H9 (cell line): ENCODE measurements around the gene ZNF485. TPM values are rescaled to one million over a fixed set of nuclear protein-coding genes. Genes with fewer than 3 reads are reported as not detected.

Experiments used
- DNase-seq: peaks from one replicate; pipeline ENCODE4 v3.0.0-alpha.2; 2017
- H2AFZ ChIP-seq: one replicate; pipeline ENCODE4 v1.6.1; 2013; ENCODE audit warnings: mild to moderate bottlenecking, low read length, control low read depth, moderate library complexity
- H2AK5ac ChIP-seq: 2 replicates; pipeline ENCODE4 v1.6.1; 2013; ENCODE audit warnings: low read length, control low read depth, mixed read lengths; ENCODE audit not compliant: insufficient read length
- H2BK120ac ChIP-seq: one replicate; pipeline ENCODE4 v1.6.1; 2013; ENCODE audit warnings: low read depth, mild to moderate bottlenecking, low read length, control low read depth, inconsistent platforms; ENCODE audit not compliant: poor library complexity, severe bottlenecking
- H2BK12ac ChIP-seq: 2 replicates; pipeline ENCODE4 v1.6.1; 2013; ENCODE audit warnings: low read length, control low read depth, mixed read lengths, low read depth; ENCODE audit not compliant: insufficient read length
- H2BK15ac ChIP-seq: 2 replicates; pipeline ENCODE4 v1.6.1; 2013; ENCODE audit warnings: low read depth, low read length, control low read depth
- H2BK20ac ChIP-seq: one replicate; pipeline ENCODE4 v1.6.1; 2013; ENCODE audit warnings: low read depth, mild to moderate bottlenecking, low read length, control low read depth, inconsistent platforms; ENCODE audit not compliant: poor library complexity, severe bottlenecking
- H2BK5ac ChIP-seq: 2 replicates; pipeline ENCODE4 v1.6.1; 2013; ENCODE audit warnings: low read length, control low read depth, mixed read lengths; ENCODE audit not compliant: insufficient read length
- H3K14ac ChIP-seq: 2 replicates; pipeline ENCODE4 v1.6.1; 2013; ENCODE audit warnings: low read length, control low read depth; ENCODE audit not compliant: insufficient read depth
- H3K18ac ChIP-seq: 2 replicates; pipeline ENCODE4 v1.6.1; 2013; ENCODE audit warnings: low read depth, mild to moderate bottlenecking, mixed read lengths, low read length, control low read depth; ENCODE audit not compliant: insufficient read length
- H3K23ac ChIP-seq: 2 replicates; pipeline ENCODE4 v1.6.1; 2013; ENCODE audit warnings: low read length, control low read depth, mixed read lengths, low read depth; ENCODE audit not compliant: insufficient read length
- H3K23me2 ChIP-seq: 2 replicates; pipeline ENCODE4 v1.6.1; 2013; ENCODE audit warnings: low read depth, mild to moderate bottlenecking, mixed read lengths, low read length, control low read depth; ENCODE audit not compliant: insufficient read length, poor library complexity, severe bottlenecking
- H3K27ac ChIP-seq: 2 replicates; pipeline ENCODE4 v1.5.1; 2013; ENCODE audit warnings: low read length, control low read depth, mixed read lengths, low read depth; ENCODE audit not compliant: insufficient read length
- H3K27me3 ChIP-seq: 2 replicates; pipeline ENCODE4 v1.6.1; 2013; ENCODE audit warnings: low read length, control low read depth, inconsistent platforms; ENCODE audit not compliant: insufficient read depth
- H3K4ac ChIP-seq: 2 replicates; pipeline ENCODE4 v1.6.1; 2013; ENCODE audit warnings: low read depth, mild to moderate bottlenecking, control low read depth, inconsistent platforms, low read length, moderate library complexity
- H3K4me1 ChIP-seq: 2 replicates; pipeline ENCODE4 v1.6.1; 2013; ENCODE audit warnings: low read length, control low read depth, inconsistent platforms; ENCODE audit not compliant: insufficient read depth
- H3K4me2 ChIP-seq: 2 replicates; pipeline ENCODE4 v1.6.1; 2013; ENCODE audit warnings: low read length, control low read depth, mixed read lengths; ENCODE audit not compliant: insufficient read length, insufficient read depth
- H3K56ac ChIP-seq: 2 replicates; pipeline ENCODE4 v1.6.1; 2013; ENCODE audit warnings: low read depth, mild to moderate bottlenecking, mixed read lengths, low read length, control low read depth; ENCODE audit not compliant: insufficient read length
- H3K79me1 ChIP-seq: 2 replicates; pipeline ENCODE4 v1.6.1; 2013; ENCODE audit warnings: low read depth, mild to moderate bottlenecking, moderate library complexity, low read length, control low read depth, inconsistent platforms; ENCODE audit not compliant: insufficient read depth, poor library complexity, severe bottlenecking
- H3K79me2 ChIP-seq: 2 replicates; pipeline ENCODE4 v1.6.1; 2013; ENCODE audit warnings: low read length, control low read depth, inconsistent platforms; ENCODE audit not compliant: insufficient read depth
- H3K9ac ChIP-seq: 2 replicates; pipeline ENCODE4 v1.6.1; 2013; ENCODE audit warnings: low read length, control low read depth, mixed read lengths; ENCODE audit not compliant: insufficient read length; ENCODE audit errors: extremely low read depth
- H3K9me3 ChIP-seq: one replicate; pipeline ENCODE4 v1.6.1; 2013; ENCODE audit warnings: low read depth, low read length, inconsistent platforms; ENCODE audit not compliant: control insufficient read depth
- H3T11ph ChIP-seq: one replicate; pipeline ENCODE4 v1.6.1; 2013; ENCODE audit warnings: mild to moderate bottlenecking, low read length, control low read depth, inconsistent platforms
- H4K20me1 ChIP-seq: one replicate; pipeline ENCODE4 v1.6.1; 2013; ENCODE audit not compliant: control insufficient read depth, insufficient read length, insufficient read depth
- H4K5ac ChIP-seq: 2 replicates; pipeline ENCODE4 v1.6.1; 2013; ENCODE audit warnings: low read depth, mild to moderate bottlenecking, mixed read lengths, low read length, control low read depth; ENCODE audit not compliant: insufficient read length
- H4K8ac ChIP-seq: replicated peaks from 2 replicates; pipeline ENCODE4 v1.6.1; 2013; ENCODE audit warnings: low read length, control low read depth, mixed read lengths, low read depth; ENCODE audit not compliant: insufficient read length
- H4K91ac ChIP-seq: 2 replicates; pipeline ENCODE4 v1.6.1; 2013; ENCODE audit warnings: low read depth, mild to moderate bottlenecking, moderate library complexity, mixed read lengths, low read length, control low read depth; ENCODE audit not compliant: insufficient read length
- H3K27ac Mint-ChIP-seq, 3 experiments: 2 replicates in 2 of 3; 3 replicates in 1 of 3; pipeline ENCODE4 v1.8.0; 2020 to 2021; ENCODE audit warnings: mixed read lengths in 3 of 3, mild to moderate bottlenecking in 1 of 3, moderate library complexity in 1 of 3
- H3K27me3 Mint-ChIP-seq: 2 replicates; pipeline ENCODE4 v1.8.0; 2021; ENCODE audit warnings: low read depth, mild to moderate bottlenecking, moderate library complexity, mixed read lengths
- H3K36me3 Mint-ChIP-seq, 3 experiments: 2 replicates in 2 of 3; 3 replicates in 1 of 3; pipeline ENCODE4 v1.8.0; 2020 to 2021; ENCODE audit warnings: low read depth in 3 of 3, mixed read lengths in 3 of 3; ENCODE audit not compliant: insufficient read depth in 1 of 3
- H3K4me1 Mint-ChIP-seq, 2 experiments: 2 replicates each; pipeline ENCODE4 v1.8.0; 2020; ENCODE audit warnings: mixed read lengths in 2 of 2
- H3K4me3 Mint-ChIP-seq, 2 experiments: 2 replicates in 1 of 2; 3 replicates in 1 of 2; pipeline ENCODE4 v1.8.0; 2020 to 2021; ENCODE audit warnings: mild to moderate bottlenecking in 2 of 2, mixed read lengths in 2 of 2, moderate library complexity in 1 of 2
- H3K9me3 Mint-ChIP-seq, 2 experiments: 2 replicates in 1 of 2; 3 replicates in 1 of 2; pipeline ENCODE4 v1.8.0; 2020; ENCODE audit warnings: mild to moderate bottlenecking in 2 of 2, mixed read lengths in 2 of 2, moderate library complexity in 1 of 2
- WGBS: extraction: QIAGEN DNeasy Blood & Tissue Kit; methylation state at CpG from one replicate; pipeline ENCODE4 v1.1.7; 2013; ENCODE audit warnings: missing lambda C conversion rate, low lambda C conversion rate, mixed read lengths; ENCODE audit not compliant: insufficient read length; ENCODE audit errors: extremely low coverage; 5-methylcytosine and 5-hydroxymethylcytosine counted together
- total RNA-seq: library from RNA; stranded (reverse); gene quantifications from 2 replicates; pipeline ENCODE4 v1.2.1, GENCODE V29; 2021
- TF ChIP-seq, protein P1 (sequence below): fragments of 200-600 bp; sonication (generic); conservative IDR thresholded peaks from 3 replicates; pipeline ENCODE4 v1.8.0; 2021; ENCODE audit warnings: antibody characterized with exemption, mild to moderate bottlenecking

ZNF485 gene
- total RNA-seq, 1 experiment from 2014 or later: 8.9 TPM

DNA sequence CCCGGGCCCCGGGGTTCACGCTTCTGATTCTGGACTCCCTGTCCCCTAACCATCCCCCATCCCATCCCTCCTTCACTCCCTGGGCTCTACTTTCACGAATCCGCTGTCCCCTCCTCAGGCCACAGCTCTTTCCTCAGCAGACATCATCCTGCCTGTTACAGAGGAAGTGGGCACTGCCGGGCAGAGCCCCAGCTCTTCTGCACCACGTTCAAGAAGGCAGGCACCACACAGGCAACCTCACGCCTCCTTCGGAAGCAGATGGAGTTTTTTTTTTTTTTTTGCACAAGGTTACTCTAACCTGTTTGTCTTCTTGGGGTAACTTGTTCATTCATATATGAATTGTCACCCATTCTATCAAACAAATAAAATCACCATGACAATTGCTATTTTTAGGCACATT is 60.3 kb downstream of the ZNF485 start:
- H3K27me3 ChIP-seq: no peaks in the 10 kb centered on the region
- H2BK12ac ChIP-seq: no peak overlapping the region
- no peaks in the 10 kb centered on the region for H4K20me1 ChIP-seq
- no peaks in the 10 kb centered on the region for H3K79me2 ChIP-seq
- no peak overlapping the region for H3K9ac ChIP-seq
- no peak overlapping the region for H4K5ac ChIP-seq
- no peak overlapping the region for H3K56ac ChIP-seq
- H3K4me2 ChIP-seq: no peak overlapping the region
- Mint-ChIP-seq H3K9me3 (peaks cover 0 to 12% of the 10 kb centered on the region in 2 experiments; a peak in 3 of 5 replicates), H3K27me3 (peaks cover 30% of the 10 kb centered on the region), H3K36me3 (no peaks in the 10 kb centered on the region; a peak in 1 of 7 replicates), H3K27ac (no peak overlapping the region), H3K4me1 (peaks cover 9 to 10% of the 10 kb centered on the region in 2 experiments; a peak in 3 of 4 replicates), H3K4me3 (no peak overlapping the region)
- no peak overlapping the region for H2BK20ac ChIP-seq
- DNase-seq: no peak
- H2BK15ac ChIP-seq: no peak overlapping the region
- no peak overlapping the region for H3K18ac ChIP-seq
- no peak overlapping the region for H3K4ac ChIP-seq
- no peaks in the 10 kb centered on the region for H3K9me3 ChIP-seq
- H3K14ac ChIP-seq: no peak overlapping the region
- peaks cover 7% of the 10 kb centered on the region for H3K23me2 ChIP-seq
- no CpG with 5 or more reads among the region's 9 CpGs for WGBS
- H2BK5ac ChIP-seq: no peak overlapping the region
- no peak overlapping the region for H2AK5ac ChIP-seq
- no peak overlapping the region for H3K23ac ChIP-seq
- no peak overlapping the region for H4K91ac ChIP-seq
- no peaks in the 10 kb centered on the region for H3K79me1 ChIP-seq
- no peak overlapping the region for H2AFZ ChIP-seq
- H3K4me1 ChIP-seq: no peaks in the 10 kb centered on the region
- no peak overlapping the region for H2BK120ac ChIP-seq
- no peak overlapping the region for H4K8ac ChIP-seq
- TF ChIP-seq, protein P1, sequence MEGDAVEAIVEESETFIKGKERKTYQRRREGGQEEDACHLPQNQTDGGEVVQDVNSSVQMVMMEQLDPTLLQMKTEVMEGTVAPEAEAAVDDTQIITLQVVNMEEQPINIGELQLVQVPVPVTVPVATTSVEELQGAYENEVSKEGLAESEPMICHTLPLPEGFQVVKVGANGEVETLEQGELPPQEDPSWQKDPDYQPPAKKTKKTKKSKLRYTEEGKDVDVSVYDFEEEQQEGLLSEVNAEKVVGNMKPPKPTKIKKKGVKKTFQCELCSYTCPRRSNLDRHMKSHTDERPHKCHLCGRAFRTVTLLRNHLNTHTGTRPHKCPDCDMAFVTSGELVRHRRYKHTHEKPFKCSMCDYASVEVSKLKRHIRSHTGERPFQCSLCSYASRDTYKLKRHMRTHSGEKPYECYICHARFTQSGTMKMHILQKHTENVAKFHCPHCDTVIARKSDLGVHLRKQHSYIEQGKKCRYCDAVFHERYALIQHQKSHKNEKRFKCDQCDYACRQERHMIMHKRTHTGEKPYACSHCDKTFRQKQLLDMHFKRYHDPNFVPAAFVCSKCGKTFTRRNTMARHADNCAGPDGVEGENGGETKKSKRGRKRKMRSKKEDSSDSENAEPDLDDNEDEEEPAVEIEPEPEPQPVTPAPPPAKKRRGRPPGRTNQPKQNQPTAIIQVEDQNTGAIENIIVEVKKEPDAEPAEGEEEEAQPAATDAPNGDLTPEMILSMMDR: no peak
- no peak overlapping the region for H3K27ac ChIP-seq
- no peak overlapping the region for H3T11ph ChIP-seq
